Ovary (tissue), 9 donors: Measurements from ENCODE around the gene PLEKHH2. TPM values are rescaled to one million over a fixed set of nuclear protein-coding genes. Genes with fewer than 3 reads are reported as not detected.
A peak's percentile ranks its signal among the peaks of the same experiment; 100 is the strongest.
"Not testable (repeated sequence)": the region's sequence is repeated elsewhere in the genome, so short reads cannot be mapped to it uniquely, and the experiment has no call there.

Experiments used
- DNase-seq, 5 donors: peaks; one replicate each; pipeline ENCODE4 v3.0.0-alpha.2; 2019 to 2020
- H3K27ac ChIP-seq, 2 donors: fragments of 200-600 bp; one replicate each; pipeline versions ENCODE4 v1.5.1 to v1.8.0; 2019 to 2022
- H3K27me3 ChIP-seq: fragments of 200-600 bp; one replicate; pipeline ENCODE4 v1.8.0; 2022
- H3K36me3 ChIP-seq: fragments of 200-600 bp; sonication (generic); one replicate; pipeline ENCODE4 v1.5.1; 2019
- H3K4me1 ChIP-seq: one replicate; pipeline ENCODE4 v1.8.1; 2013; ENCODE audit warnings: mild to moderate bottlenecking, moderate library complexity; ENCODE audit not compliant: insufficient read depth
- H3K4me3 ChIP-seq: fragments of 200-600 bp; sonication (generic); one replicate; pipeline ENCODE4 v1.5.1; 2017
- H3K9me3 ChIP-seq, 2 donors: fragments of 200-600 bp in 1 of 2; sonication (generic) in 1 of 2; one replicate each; pipeline versions ENCODE4 v1.5.1 to v1.8.1; 2013 to 2019; ENCODE audit warnings: mild to moderate bottlenecking in 1 of 2, moderate library complexity in 1 of 2
- CTCF ChIP-seq, 3 donors: fragments of 450-650 bp in 2 of 3; fragments of 200-600 bp in 1 of 3; IDR thresholded peaks; one replicate each; pipeline versions ENCODE4 v1.5.1 to v1.8.0; 2016 to 2022; ENCODE audit warnings: antibody characterized with exemption in 3 of 3, mild to moderate bottlenecking in 1 of 3
- EP300 ChIP-seq: sonication (generic); formaldehyde crosslinking; IDR thresholded peaks from one replicate; pipeline ENCODE4 v1.6.1; 2017; ENCODE audit warnings: antibody characterized with exemption
- POLR2A ChIP-seq: fragments of 450-650 bp; IDR thresholded peaks from one replicate; pipeline ENCODE4 v1.6.1; 2017; ENCODE audit warnings: antibody characterized with exemption, mild to moderate bottlenecking, moderate library complexity
- WGBS, 3 donors: extraction: QIAGEN DNeasy Blood & Tissue Kit in 1 of 3; methylation state at CpG; one replicate each; pipeline versions ENCODE4 v1.1.5 to v1.1.7; 2013 to 2017; 5-methylcytosine and 5-hydroxymethylcytosine counted together
- intact Hi-C, 4 donors: fragments of 100-400 bp; cut with DNase I; formaldehyde crosslinking; loops; one replicate each; pipeline versions ENCODE4 v1.11.0 to v1.15.1; 2022 to 2023
- polyA plus RNA-seq, 2 donors: library from polyadenylated mRNA; stranded (reverse); fragments of 200-250 nt in 1 of 2; fragments of 350-450 nt in 1 of 2; fragmentation: Illumina TruSeq in 1 of 2; extraction: RNeasy Lipid Tissue Mini Kit (QIAGEN cat#74804) in 1 of 2; gene quantifications; one replicate each; pipeline ENCODE4 v1.2.3, GENCODE V29; 2013 to 2014
- total RNA-seq, 7 donors: library from RNA; depleted of rRNA in 2 of 7; stranded (reverse); fragments of >200 nt in 2 of 7; fragmentation: NEBNext Ultra II Directional in 3 of 7; extraction: Animal tissue kit (Norgen Biotek cat#: 25700) in 3 of 7; gene quantifications; one replicate each; pipeline versions ENCODE4 v1.1.0 to v1.2.4, GENCODE V29; 2016 to 2023
- donor health status: DM: no; HTN: no; CAD: no; lungs with moderate emphysema.
- donor health status: DM: no; HTN: no; CAD: no.
- donor health status: Bipolar disorder and iron deficiency.
- donor health status: DM: yes; HTN: yes; CAD: no.
- donor health status: DM: no; HTN: no; CAD: no.
- donor health status: DM: yes; HTN: yes; CAD: no.

PLEKHH2 gene
- total and polyA plus RNA-seq, 9 donors = 15.8 to 66.5 (median 37.2) TPM

DNA sequence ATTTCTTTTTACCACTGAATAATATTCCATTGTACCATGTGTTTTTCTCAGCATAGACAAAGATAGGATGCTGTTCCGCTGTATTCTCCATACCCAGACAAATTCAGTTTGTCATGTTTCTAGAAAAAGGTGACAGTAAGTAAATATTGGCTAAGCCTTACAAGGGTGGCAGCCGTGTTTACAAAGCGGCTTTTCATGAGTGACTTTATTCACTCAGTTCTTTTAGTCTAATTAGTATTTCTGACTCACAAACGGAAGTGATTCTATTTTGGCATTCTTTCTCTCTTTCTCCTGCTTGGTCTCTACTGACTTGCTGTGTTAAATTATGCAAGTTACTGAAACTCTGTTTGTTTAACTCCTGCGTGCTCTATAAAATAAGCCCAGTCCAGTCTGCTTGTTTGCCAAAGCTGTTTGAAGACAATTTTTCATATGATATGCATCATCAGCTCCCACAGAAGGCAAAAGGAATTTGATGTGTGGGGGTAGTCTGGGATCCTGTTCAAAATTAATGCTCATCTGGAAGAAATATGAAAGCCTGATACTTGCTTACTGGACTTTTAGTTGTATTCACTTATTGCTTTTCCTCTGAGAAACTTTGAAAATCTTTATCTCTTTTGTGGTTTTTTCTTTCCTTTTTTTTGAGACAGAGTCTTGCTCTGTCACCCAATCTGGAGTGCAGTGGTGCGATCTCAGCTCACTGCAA is 2.3 kb upstream of the PLEKHH2 start:
- intact Hi-C loops = no loop called here
- H3K36me3 ChIP-seq = no peaks in the 10 kb centered on the region
- WGBS, 3 donors = 9 to 16% (median 10%) methylated on average over 6 of the region's 6 CpGs
- no peaks in the 10 kb centered on the region for H3K27me3 ChIP-seq
- no peak overlapping the region for H3K4me3 ChIP-seq
- DNase-seq = no peak
- H3K4me1 ChIP-seq = no peaks in the 10 kb centered on the region
- no peaks in the 10 kb centered on the region for H3K9me3 ChIP-seq
- H3K27ac ChIP-seq = no peak overlapping the region
- TF ChIP-seq POLR2A (no peak), CTCF (IDR thresholded peaks at IDR 0.05) (no peak), EP300 (no peak)

DNA sequence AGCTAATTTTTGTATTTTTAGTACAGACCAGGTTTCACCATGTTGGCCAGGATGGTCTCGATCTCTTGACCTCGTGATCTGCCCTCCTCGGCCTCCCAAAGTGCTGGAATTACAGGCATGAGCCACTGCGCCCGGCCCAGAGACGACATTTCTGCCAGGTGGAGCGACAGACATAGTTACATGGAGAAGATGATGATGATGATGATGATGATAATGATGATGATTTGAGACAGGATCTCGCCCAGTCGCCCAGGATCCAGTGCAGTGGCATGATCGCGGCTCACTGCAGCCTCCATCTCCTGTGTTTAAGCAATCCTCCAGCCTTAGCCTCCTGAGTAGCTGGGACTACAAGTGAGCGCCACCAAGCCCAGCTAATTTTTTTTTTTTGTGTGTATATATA is 907 bp upstream of the PLEKHH2 start:
- 90 to 92% (median 92%) methylated on average over 12 of the region's 12 CpGs for WGBS, 3 donors
- DNase-seq = peak in 2 of 5 donors; percentile 33 to 44
- H3K9me3 ChIP-seq, H3K4me1 ChIP-seq, intact Hi-C loops, H3K4me3 ChIP-seq, H3K36me3 ChIP-seq, H3K27me3 ChIP-seq, H3K27ac ChIP-seq: not testable (repeated sequence)

- H3K4me1 ChIP-seq = no peaks in the 10 kb centered on the region
- no peak for TF ChIP-seq EP300
- TF ChIP-seq POLR2A = no peak
- TF ChIP-seq CTCF (IDR thresholded peaks at IDR 0.05) = no peak
- no peaks in the 10 kb centered on the region for H3K9me3 ChIP-seq
- peak in 1 of 5 donors; percentile 31 for DNase-seq
- WGBS, 3 donors = 10 to 28% (median 16%) methylated on average over 10 of the region's 10 CpGs
- H3K27ac ChIP-seq = peak overlapping the region in 1 of 2 donors; percentile 72
- H3K4me3 ChIP-seq = peak overlapping the region; percentile 99
- no peaks in the 10 kb centered on the region for H3K27me3 ChIP-seq
- no peaks in the 10 kb centered on the region for H3K36me3 ChIP-seq
- intact Hi-C loops = no loop called here
These were observed 439 bp upstream of the PLEKHH2 start for GRCh38 chr2:43636621-43637020.

- intact Hi-C loops = no loop called here
- TF ChIP-seq POLR2A (no peak), CTCF (IDR thresholded peaks at IDR 0.05) (no peak), EP300 (no peak)
These were observed 5.3 kb downstream of the PLEKHH2 start for GRCh38 chr2:43642363-43642762.

DNA sequence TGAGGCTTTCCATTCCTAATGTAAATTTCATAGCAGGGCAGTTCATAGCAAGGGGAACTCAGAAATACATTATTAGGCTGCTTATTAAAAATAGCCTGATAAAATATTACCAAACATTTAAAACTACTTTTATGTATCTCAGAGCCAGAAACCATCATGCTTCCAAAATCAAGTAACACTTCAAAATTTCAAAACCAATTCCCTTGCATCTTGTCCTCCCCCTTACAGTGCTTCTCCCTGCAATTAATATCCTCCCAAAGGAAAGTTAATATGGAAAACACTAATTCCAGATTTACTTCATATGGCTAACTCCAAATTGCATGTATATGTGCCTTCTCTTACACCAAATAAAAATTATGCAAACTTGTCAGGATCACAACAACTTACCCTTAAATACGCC is 6.6 kb downstream of the PLEKHH2 start:
- DNase-seq = no peak
- H3K4me1 ChIP-seq = peaks cover 5% of the 10 kb centered on the region
- no peaks in the 10 kb centered on the region for H3K27me3 ChIP-seq
- no peaks in the 10 kb centered on the region for H3K36me3 ChIP-seq
- no peak overlapping the region for H3K4me3 ChIP-seq
- intact Hi-C loops = no loop called here
- TF ChIP-seq POLR2A (no peak), EP300 (no peak), CTCF (IDR thresholded peaks at IDR 0.05) (no peak)
- no peaks in the 10 kb centered on the region for H3K9me3 ChIP-seq
- H3K27ac ChIP-seq = no peak overlapping the region
- WGBS, 3 donors = 80 to 97% (median 82%) methylated on average over 1 of the region's 1 CpG

More at GRCh38 chr2:43642363-43642762, 5.3 kb downstream of the PLEKHH2 start:
- Histone ChIP-seq H3K27ac (no peak overlapping the region), H3K36me3 (no peaks in the 10 kb centered on the region), H3K4me1 (no peaks in the 10 kb centered on the region), H3K27me3 (no peaks in the 10 kb centered on the region), H3K4me3 (no peak overlapping the region), H3K9me3 (no peaks in the 10 kb centered on the region)
- WGBS, 3 donors = 41 to 48% (median 48%) methylated on average over 2 of the region's 2 CpGs
- DNase-seq = no peak
